ENCODE results near the gene GREB1L.
"Not testable (repeated sequence)": the region's sequence is repeated elsewhere in the genome, so short reads cannot be mapped to it uniquely, and the experiment has no call there.

Gene GREB1L

GRCh38 chr18:21369146-21369545, 127.1 kb downstream of the GREB1L start:
- DNase-seq (ENCODE audit: low spot score): no peak

GRCh38 chr18:21369597-21369996, 127.6 kb downstream of the GREB1L start:
- not testable (repeated sequence) for DNase-seq (ENCODE audit: low spot score)

- DNase-seq (ENCODE audit: low spot score): no peak
Observed at GRCh38 chr18:21383031-21383430, 141.0 kb downstream of the GREB1L start.

- DNase-seq (ENCODE audit: low spot score): no peak
Observed at GRCh38 chr18:21386523-21387240, 144.7 kb downstream of the GREB1L start.

GRCh38 chr18:21387886-21388285, 145.9 kb downstream of the GREB1L start:
- no peak for DNase-seq (ENCODE audit: low spot score)

- DNase-seq (ENCODE audit: low spot score): no peak
Observed at GRCh38 chr18:21389283-21389682, 147.3 kb downstream of the GREB1L start.

GRCh38 chr18:21389903-21390302, 147.9 kb downstream of the GREB1L start:
- DNase-seq (ENCODE audit: low spot score): no peak

- no peak for DNase-seq (ENCODE audit: low spot score)
Observed at GRCh38 chr18:21391074-21391673, 149.1 kb downstream of the GREB1L start.

GRCh38 chr18:21393986-21394385, 152.0 kb downstream of the GREB1L start:
- no peak for DNase-seq (ENCODE audit: low spot score)

- DNase-seq (ENCODE audit: low spot score): no peak
Observed at GRCh38 chr18:21398121-21398520, 156.1 kb downstream of the GREB1L start.

- DNase-seq (ENCODE audit: low spot score): no peak
Observed at GRCh38 chr18:21402272-21402671, 160.2 kb downstream of the GREB1L start.

- DNase-seq (ENCODE audit: low spot score): no peak
Observed at GRCh38 chr18:21404426-21404825, 162.4 kb downstream of the GREB1L start.

GRCh38 chr18:21406116-21406515, 164.1 kb downstream of the GREB1L start:
- DNase-seq (ENCODE audit: low spot score): no peak

GRCh38 chr18:21408681-21409080, 166.6 kb downstream of the GREB1L start:
- no peak for DNase-seq (ENCODE audit: low spot score)

- DNase-seq (ENCODE audit: low spot score): no peak
Observed at GRCh38 chr18:21433436-21433835, 191.4 kb downstream of the GREB1L start.

GRCh38 chr18:21439431-21439846, 197.4 kb downstream of the GREB1L start:
- DNase-seq (ENCODE audit: low spot score): no peak

- DNase-seq (ENCODE audit: low spot score): no peak
Observed at GRCh38 chr18:21441670-21442069, 199.6 kb downstream of the GREB1L start.

- no peak for DNase-seq (ENCODE audit: low spot score)
Observed at GRCh38 chr18:21443776-21444464, 201.9 kb downstream of the GREB1L start.

GRCh38 chr18:21444465-21445212, 202.6 kb downstream of the GREB1L start:
- no peak for DNase-seq (ENCODE audit: low spot score)

GRCh38 chr18:21448299-21448698, 206.3 kb downstream of the GREB1L start:
- no peak for DNase-seq (ENCODE audit: low spot score)

GRCh38 chr18:21449367-21450290, 207.6 kb downstream of the GREB1L start:
- no peak for DNase-seq (ENCODE audit: low spot score)
